ENCODE measurements around the gene SDK2.

Gene SDK2

DNA sequence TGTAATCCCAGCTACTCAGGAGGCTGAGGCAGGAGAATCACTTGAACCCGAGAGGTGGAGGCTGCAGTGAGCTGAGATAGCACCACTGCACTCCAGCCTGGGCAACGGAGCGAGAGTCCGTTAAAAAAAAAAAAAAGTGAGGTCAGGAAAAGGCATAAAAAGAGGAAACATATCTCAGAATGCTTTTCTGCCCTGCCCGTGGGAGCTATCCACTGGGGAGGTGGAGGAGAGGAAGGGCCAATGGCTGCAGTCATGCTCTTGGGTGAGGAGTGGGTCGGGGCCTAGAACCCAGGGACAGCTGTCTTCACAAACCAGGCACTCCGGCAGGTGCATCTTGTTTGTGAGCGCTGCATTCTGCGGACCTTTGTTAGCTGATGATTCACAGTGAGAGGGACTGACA lies 272.4 kb downstream of the SDK2 start:
- no peak for DNase-seq

DNA sequence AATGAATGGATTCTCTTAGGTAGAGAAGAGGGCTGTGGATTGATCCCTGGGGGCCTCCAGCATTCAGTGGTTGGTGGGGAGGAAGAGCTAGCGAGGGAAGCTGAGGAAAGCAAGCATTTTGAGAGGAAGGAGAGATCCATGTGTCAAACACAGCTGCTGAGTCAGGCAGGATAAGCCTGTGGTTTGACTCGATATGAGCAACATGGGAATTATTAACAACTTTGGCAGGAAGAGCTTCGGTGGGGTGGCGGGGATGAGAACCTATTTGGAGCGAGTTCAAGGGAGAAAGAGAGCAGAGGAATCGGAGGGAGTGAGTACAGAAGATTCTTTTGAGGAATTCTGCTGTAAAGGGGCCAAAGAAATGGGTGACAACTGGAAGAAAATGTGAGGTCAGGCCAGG lies 273.0 kb downstream of the SDK2 start:
- no peak for DNase-seq

DNA sequence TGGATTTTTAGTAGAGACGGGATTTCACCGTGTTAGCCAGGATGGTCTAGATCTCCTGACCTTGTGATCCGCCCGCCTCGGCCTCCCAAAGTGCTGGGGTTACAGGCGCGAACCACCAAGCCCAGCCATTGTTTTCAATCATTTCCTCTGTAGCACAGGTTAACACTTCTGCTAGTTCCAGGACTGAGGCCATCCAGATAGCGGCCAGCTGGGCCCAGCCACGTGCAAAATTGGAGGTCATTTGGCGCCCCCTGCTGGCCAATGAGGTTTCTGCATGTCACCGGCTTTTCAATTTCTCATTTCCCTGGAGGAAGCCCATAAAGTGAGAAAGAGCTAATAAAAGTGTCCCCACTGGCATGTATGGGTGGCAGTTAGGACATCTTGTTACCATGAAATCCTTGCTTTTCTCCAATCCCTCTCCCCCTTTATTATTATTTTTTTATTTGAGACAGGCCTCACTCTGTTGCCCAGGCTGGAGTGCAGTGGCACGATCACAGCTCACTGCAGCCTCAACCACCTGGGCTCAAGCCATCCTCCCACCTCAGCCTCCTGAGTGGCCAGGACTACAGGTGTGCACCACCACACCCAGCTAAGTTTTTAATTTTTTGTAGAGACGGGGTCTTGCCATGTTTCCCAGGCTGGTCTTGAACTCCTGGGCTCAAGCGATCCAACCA lies 274.3 kb downstream of the SDK2 start:
- peak in 50 of 56 donors; percentile 31 to 92 (median 68) for DNase-seq

DNA sequence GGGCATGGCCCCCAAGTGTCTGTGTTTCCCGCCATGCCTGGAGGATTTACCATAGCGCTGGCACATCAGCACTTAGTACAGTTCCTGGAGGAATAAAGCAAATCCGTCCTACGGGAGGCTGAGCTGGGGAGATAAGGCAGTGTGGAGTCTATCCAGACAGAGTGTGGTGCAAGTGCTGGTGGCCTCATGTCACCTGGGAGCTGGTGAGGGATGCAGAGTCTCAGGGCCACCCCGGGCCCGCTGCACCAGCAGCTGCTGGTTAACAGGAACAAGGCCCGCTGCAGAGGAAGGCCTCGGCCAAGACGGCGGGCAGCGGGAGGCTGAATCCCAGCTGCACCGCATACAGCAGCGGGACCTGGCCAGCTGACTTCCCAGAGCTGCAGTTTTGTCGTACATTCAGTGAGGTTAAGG lies 275.1 kb downstream of the SDK2 start:
- DNase-seq: peak in 8 of 56 donors; percentile 9 to 27 (median 17)

DNA sequence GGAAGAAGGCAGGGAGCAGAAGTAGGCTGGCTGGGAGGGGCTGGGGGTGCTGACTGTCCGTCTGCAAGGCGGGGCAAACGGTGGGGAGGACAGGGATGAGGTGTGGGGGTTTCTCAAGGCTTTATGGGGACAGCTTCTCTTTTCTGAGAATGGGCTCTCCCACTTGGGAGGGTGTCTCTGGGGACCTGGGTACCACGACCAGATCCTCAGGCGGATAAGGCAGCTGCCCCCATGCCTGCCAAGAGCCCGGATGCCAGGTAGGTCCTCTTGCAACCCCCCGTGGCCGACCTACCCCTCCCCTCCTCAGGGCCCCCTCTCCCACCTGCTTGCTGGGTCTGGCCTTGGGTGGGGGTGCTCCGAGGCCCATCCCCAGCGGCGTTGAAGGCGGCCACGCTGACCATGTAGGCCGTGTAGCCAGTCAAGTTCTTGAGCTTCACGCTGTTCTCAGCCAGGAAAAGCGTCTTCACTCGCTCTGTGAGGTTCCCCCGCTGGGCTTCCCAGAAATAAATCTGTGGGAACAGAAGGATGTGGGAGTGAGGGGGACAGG lies 276.1 kb downstream of the SDK2 start:
- DNase-seq: no peak

DNA sequence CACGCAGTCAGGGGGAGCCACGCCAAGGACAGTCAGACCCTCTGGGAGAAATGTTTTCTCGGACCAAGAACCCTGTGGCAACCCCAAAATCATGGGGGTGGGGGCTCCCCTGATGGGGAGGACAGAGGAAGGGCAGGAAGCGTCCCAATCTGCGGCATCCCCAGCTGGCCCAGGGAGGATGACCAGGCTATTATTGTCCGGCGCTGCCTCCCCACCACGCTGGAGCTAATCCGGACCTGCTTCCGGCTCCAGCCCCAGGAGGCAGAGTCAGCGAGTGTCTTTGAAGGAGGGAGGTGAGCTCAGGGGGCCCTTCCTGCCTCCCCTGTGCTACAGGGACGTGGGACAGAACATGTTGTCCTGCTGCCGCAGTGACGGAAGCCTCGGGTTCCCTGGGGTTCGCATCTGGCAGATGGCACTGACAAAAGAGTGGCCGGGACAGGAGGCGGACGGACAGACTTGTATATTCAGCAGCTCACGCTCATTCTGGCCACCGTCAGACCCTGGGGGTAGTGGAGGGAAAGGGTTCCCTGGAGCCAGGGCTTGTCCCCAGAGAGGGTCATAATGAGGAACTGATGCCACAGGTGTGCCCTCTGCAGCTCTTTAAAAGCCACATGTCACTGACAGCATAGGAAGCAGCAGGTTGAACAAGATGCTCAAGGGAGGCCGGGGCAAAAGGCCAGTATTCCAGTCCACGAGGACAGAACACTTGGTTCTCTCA lies 278.2 kb downstream of the SDK2 start:
- peak in 15 of 56 donors; percentile 10 to 47 (median 33) for DNase-seq

DNA sequence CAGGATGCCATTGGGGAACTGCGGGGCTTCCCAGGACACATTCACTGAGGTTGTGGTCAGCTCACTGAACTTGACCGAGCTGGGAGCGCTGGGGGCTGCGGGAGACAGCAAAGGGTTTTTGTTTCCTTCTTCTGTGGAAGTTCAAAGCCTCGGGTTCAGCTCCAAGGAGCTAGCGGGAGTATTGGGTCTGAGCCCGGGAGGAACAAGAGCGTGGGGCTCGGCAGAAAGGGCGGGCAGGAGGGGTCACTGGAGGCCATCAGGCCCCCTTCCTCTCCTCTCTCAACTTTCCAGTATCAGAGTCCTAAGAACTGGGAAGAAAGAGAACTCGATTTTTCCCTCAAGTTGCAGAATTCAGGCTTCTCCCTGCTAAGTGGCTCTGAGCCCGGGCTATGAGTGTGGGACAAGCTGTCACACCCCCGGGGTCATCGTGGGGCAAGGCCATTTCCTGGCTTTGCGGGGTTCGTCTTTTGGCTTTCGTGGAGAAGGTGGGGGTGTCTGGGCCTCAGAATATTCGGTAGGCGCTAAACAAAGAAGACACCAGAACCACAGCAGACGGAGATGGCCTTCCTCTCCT lies 278.9 kb downstream of the SDK2 start:
- peak in 17 of 56 donors; percentile 12 to 65 (median 30) for DNase-seq

DNA sequence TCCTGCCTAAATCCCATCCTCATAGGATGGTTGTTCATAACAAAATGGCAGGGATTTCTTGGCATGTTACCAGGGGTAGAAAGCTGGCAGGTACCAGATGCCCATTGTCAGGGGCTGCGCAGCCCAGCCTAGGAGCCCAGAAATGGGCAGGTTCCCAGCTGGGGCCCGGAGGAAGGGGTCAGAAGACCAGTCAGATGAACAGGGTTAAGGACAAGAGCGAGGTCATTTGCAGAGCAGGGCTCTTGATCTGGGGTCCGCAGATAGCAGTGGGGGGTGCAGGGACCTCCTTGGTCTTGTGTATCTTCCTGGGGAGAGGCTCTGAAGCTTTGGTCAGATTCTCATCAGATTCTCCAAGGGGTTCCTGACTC lies 280.1 kb downstream of the SDK2 start:
- DNase-seq: no peak

DNA sequence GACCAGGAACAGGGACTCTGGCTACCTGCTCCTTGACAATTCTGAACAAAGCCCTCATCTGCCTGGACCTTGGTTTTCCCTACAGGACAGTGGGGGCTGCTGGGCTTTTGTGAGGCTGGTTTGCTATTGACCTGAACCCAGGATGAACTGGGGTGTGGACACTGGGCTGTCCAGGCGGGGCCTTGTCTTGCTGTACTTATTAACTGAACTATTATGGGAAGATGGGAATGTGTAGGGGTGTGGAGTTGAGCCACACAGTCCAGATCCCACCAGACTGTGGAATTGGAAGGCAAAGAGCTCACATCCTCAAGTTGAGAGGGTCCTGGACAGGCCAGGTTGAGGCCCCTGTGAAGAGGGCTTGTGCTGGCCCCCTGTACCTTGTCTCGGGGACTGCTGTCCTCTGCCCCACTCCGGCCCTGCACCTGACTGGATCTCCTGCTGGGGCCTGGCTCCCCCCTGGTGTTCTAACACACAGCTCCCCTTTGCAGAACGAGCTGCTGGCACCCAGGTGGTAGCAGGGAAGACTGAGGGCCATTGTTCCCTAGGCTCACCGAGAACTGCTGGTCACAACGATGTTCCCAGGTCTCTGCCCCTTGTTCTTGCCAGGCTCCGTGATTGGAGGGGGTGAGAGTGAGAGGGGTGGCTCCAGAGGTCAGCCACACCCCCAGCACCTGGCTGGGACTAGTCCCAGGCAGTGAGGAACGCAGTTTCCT lies 280.6 kb downstream of the SDK2 start:
- no peak for DNase-seq

DNA sequence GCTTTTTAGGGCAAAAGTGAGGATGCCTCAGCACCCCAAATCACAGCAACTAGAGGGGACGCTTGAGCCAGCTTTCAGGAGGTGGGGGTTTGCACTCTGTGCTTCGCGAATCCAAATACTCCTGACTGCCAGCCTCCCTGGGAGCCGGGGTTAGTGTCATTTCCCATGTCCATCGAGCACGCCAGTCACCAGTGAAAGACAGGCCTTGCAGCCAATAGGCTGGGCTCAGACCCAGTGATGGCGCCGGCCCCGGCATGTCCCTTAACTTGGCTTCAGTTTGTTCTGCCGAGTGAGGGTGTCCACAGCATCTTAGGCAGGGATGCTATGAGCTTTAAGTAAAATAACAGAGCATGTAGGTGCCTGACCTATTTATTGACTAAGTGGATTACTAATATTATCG lies 281.5 kb downstream of the SDK2 start:
- peak in 5 of 56 donors; percentile 12 to 31 (median 16) for DNase-seq

DNA sequence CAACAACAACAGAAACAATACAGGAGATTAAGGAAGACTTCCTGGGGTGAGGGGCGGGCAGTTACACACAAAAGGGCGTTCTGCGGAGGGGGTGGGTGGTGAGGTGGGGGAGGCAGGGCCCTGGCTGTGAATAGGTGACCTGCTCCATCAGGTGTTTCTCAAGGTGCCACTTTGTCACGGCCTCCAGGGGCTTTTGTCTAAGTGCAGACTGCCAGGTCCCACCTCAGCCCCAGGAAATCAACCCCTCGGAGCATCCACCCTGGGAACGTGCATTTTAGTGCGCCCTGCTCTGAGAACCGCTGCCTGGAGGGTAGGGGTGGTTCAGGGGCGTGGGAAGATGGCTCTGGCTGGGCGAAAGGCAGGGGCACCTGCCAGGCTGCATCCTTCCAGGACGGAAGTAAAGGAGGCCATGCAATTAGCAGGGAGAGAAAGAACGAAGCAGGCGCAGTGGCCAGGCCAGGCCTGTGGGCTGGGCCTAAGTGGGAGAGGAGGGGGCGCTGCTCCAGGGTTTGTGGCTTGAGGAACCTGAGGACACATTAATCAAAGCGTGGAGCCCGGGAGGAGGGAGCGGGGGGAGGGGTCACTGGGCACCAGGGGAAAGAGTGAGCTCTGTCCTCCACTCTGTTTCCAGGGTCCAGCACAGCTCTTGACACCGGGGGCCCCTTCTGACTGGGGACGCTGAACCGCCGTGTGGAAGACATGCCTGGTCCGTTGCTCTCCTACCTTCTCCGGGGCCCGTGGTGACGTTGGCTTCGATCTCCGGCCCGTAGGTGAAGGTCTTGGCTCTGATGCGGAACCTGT lies 283.1 kb downstream of the SDK2 start:
- no peak for DNase-seq

DNA sequence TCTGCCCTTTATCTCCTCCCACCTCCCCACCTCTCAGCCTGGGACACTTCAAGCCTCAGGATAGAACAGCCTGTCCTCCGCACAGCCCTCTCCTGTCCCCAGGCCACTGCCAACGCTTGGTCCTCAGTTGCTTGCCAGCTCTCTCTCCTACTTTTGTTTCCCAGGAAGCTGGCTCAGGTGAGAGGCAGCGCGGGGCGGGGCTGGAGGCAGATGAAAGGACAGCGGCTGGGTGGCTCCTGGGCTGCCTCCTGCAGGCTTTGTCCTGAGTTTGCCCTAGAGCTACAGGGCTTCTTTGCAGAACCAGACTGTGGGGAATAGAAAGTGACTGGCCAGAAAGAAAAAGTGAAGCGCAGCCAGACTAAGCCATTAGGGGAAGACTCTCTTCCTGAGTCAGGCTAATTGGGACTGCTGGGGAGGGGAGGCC lies 284.2 kb downstream of the SDK2 start:
- DNase-seq: peak in 5 of 56 donors; percentile 5 to 45 (median 29)

DNA sequence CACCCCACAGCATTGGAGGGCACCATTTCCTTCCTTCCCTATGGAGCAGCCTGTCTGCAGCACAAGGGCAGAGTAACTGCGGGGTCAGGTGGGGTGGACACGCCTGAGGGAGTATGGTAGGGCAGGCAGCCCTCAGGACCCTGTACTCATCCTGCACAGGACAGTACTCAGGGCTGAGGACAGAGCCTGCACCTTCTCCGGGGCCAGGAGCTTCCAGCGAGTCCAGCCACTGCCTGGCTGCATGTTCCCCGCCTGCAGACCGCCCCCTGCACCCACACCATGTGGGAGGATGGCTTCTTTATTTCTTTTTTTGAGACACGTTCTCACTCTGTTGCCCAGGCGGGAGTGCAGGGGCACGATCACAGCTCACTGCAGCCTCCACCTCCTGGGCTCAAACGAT lies 284.9 kb downstream of the SDK2 start:
- DNase-seq: no peak

DNA sequence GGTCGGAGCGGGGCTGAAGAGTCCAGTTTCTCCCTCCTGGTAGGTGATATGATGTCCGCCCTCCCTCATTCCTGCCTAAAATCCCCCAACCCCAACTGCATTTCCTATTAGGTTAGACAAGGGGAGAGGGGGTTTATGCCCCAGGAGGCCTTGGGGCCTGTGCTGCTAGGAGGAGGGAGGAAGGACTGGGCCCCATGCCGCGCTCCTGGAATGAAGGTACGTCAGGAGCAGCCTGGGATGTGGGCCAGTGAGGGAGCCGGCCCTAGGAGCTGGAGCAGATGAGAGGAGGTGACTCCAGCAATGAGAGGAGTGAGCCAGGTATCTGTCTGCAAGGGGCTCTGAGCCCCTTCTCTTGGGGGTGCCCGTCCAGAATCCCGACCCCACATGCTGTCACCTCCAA lies 285.6 kb downstream of the SDK2 start:
- DNase-seq: no peak

DNA sequence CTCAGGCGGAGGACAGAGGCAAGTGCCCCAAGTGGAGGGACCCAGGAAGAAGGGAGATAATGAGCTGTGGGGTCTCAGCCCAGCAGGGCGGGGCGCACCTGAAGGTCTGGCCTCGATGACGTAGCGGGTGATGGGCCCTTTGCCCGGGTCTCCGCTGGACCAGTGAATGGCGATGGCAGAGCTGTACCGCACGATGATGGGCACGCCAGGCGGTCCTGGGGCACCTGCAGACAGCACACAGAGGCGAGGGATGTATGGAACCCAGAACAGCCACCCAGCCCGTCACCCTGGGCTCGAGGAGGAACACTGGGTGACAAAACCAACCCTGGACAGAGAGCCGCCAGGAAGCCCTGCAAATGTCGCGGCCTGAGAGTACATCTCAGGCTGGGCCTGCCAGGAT lies 286.3 kb downstream of the SDK2 start:
- no peak for DNase-seq

DNA sequence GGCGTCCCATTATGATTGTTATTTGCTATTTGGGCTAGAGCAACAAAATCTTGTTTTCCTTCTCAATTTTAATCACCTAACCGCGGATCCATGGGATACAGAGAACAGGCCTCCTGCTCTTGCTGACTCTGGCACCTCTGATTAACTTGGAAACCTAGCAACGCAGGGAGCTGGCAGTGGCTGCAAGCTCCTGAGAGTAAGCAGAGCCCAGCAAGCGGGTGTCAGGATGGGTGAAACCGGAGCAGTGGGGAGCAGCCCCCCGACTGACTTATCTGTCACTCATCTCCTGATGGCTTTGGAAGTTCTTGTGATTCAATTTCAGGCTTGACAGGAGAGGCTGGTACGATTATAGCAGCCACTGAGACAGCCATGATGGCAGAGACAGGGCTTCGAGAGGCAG lies 286.9 kb downstream of the SDK2 start:
- DNase-seq: peak in 13 of 56 donors; percentile 9 to 47 (median 21)

DNA sequence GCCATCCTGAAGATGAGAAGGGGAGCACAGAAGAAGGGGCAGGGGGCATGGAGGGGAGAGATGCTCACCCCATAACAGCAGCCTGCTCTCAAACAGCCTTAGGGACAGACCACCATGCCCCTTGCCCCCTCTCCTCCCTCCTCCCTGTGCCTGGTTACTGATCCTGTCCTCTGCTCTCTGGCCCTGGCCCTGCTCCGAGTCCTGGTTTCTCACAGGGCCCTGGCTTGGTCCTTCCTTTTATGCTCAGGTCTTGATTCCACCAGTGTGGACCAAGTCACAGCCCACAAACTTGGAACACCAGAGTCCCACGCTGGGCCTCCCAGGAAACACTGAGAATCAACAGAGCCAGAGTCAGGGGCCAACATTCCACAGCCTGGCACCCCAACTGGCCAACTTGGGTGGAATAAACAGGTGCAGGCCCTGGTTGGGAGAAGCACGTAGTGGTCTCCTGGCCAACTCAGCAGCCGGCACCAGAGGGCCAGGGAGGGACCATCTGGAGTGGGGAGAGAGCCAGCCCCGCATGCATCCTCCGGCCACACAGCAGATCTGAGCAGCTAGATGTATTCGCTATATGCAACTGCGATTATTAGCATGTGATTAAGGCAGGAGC lies 287.6 kb downstream of the SDK2 start:
- peak in 1 of 56 donors; percentile 55 for DNase-seq

DNA sequence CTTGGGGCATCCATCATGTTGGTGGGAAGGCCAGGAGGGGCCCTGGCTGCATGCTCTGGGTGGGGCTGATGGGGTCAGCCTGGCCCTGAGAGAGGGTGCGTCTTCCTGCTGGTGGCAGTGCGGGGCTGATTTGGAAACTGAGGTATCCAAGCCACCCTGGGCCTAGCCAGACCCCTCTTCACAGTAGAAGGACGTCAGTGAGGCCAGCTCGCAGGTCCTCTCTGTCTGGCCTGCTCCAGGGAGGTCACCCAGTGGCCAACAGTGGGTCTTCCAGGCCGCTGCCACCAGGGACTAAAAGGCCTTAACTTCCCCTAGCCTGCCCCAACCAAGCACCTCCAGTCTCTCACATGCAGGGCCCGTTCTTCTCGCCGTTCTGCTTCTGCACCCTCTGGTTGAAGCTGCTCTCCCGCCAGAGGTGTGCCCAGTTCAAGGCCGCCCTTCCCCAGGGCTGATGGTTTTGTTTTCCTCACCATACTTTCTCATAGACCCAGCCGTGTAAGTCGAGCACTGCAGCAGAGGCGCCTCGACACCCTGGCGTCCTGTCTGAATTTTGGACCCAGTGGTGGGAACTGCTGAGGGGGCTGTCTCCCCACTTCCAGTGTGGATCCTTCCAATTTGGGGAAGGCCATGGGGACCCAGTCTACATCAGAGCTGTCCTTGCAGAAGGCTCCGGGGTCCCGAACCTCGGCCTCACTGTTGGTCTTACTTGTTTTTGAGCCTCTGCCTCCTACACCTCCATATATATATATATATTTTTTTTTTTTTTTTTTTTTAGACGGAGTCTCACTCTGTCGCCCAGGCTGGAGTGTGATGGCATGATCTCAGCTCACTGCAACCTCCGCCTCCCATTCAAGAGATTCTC lies 289.6 kb downstream of the SDK2 start:
- no peak for DNase-seq

DNA sequence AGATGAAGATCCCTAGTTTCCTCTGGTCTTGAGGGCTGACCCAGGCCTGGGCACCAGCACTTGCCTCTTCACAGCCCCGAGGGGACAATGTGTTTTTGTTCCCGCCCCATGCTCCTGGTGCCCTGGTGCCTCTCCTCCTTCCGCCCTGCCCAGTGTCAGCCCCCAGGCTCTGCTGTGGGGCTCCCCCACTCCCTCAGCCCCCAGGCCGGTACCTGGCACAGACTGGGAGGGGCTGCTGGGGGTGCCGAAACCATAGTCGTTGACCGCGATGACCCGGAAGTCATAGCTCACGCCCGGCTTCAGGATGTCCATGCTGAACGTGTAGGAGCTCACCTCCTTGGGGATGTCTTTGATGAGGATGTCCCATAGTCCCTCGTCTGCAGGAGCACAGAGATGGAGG lies 292.0 kb downstream of the SDK2 start:
- no peak for DNase-seq
